A549 (cell line): Measurements from ENCODE around the gene PILRA. TPM values are rescaled to one million over a fixed set of nuclear protein-coding genes. Genes with fewer than 3 reads are reported as not detected.

ENCODE experiments used
- ATAC-seq, 2 experiments: fragments of 200-7000 bp in 1 of 2; fragments of >200 bp in 1 of 2; cut with Nextera tagmentation in 1 of 2; cut with Tn5 transposase in 1 of 2; 3 replicates each; pipeline versions ENCODE4 v1.8.0 to v1.9.1; 2018 to 2020; ENCODE audit warnings: mild to moderate bottlenecking in 1 of 2, moderate library complexity in 1 of 2
- CTCF ChIA-PET: fragments of 300-600 bp; sonication (Branson Sonifier 250); formaldehyde crosslinking; extraction: SDS; loops from one replicate; lab custom pipeline; 2021; ENCODE audit warnings: antibody characterized with exemption, inconsistent platforms; lab: Yijun Ruan, JAX
- POLR2A ChIA-PET: fragments of 350-600 bp; formaldehyde crosslinking; extraction: SDS; loops from one replicate; lab custom pipeline; 2021; ENCODE audit warnings: antibody characterized with exemption, inconsistent platforms; lab: Yijun Ruan, JAX
- DNase-seq, 2 experiments: peaks; one replicate each; pipeline versions ENCODE4 v3.0.0 to v3.0.0-alpha.2; 2011 to 2016; ENCODE audit warnings: low read depth in 1 of 2, low spot score in 1 of 2
- FAIRE-seq: peaks from 2 replicates; lab custom pipeline; 2011; peaks lifted over from hg19 to GRCh38; lab: Jason Lieb, UNC
- H3K27ac ChIP-seq, 2 experiments: fragments of >200 bp; sonication (Bioruptor Twin); formaldehyde crosslinking; 3 replicates each; pipeline ENCODE4 v1.5.1; 2016 to 2017
- H3K4me1 ChIP-seq: fragments of >200 bp; sonication (Bioruptor Twin); formaldehyde crosslinking; 3 replicates; pipeline ENCODE4 v1.6.1; 2016
- H3K4me2 ChIP-seq: fragments of >200 bp; sonication (Bioruptor Twin); formaldehyde crosslinking; 3 replicates; pipeline ENCODE4 v1.6.1; 2016
- H3K4me3 ChIP-seq: fragments of >200 bp; sonication (Bioruptor Twin); formaldehyde crosslinking; 3 replicates; pipeline ENCODE4 v1.5.1; 2016
- H3K9me3 ChIP-seq: fragments of >200 bp; sonication (Bioruptor Twin); formaldehyde crosslinking; 3 replicates; pipeline ENCODE4 v1.6.1; 2016
- BCL3 ChIP-seq: fragments of >200 bp; sonication (Bioruptor Twin); formaldehyde crosslinking; IDR thresholded peaks from 3 replicates; pipeline ENCODE4 v1.6.1; 2016
- CBX2 ChIP-seq: fragments of 200-600 bp; sonication (generic); IDR thresholded peaks from 2 replicates; pipeline ENCODE4 v1.6.1; 2016; ENCODE audit warnings: low read depth, mild to moderate bottlenecking, borderline replicate concordance
- CEBPB ChIP-seq, 2 experiments: fragments of >200 bp in 1 of 2; sonication (Bioruptor Twin) in 1 of 2; formaldehyde crosslinking in 1 of 2; IDR thresholded peaks; 2 replicates each; pipeline ENCODE4 v1.6.1; 2012 to 2016
- CHD2 ChIP-seq: fragments of 150-350 bp; IDR thresholded peaks from 2 replicates; pipeline ENCODE4 v1.6.1; 2014; ENCODE audit warnings: low read length; ENCODE audit not compliant: partially characterized antibody
- CHD4 ChIP-seq: fragments of 200-600 bp; sonication (generic); IDR thresholded peaks from 2 replicates; pipeline ENCODE4 v1.6.1; 2016; ENCODE audit warnings: antibody characterized with exemption, mild to moderate bottlenecking, borderline replicate concordance
- EHMT2 ChIP-seq: fragments of 200-600 bp; sonication (generic); IDR thresholded peaks from 2 replicates; pipeline ENCODE4 v1.6.1; 2016; ENCODE audit warnings: antibody characterized with exemption, low read depth, mild to moderate bottlenecking, moderate library complexity
- ELK1 ChIP-seq: fragments of 150-350 bp; IDR thresholded peaks from 2 replicates; pipeline ENCODE4 v1.6.1; 2014; ENCODE audit warnings: low read depth, mild to moderate bottlenecking, low read length
- EP300 ChIP-seq, 2 experiments: fragments of >200 bp; sonication (Bioruptor Twin); formaldehyde crosslinking; IDR thresholded peaks; 2 replicates in 1 of 2; 3 replicates in 1 of 2; pipeline ENCODE4 v1.6.1; 2016 to 2017
- ESRRA ChIP-seq: fragments of 150-350 bp; IDR thresholded peaks from 2 replicates; pipeline ENCODE4 v1.6.1; 2014; ENCODE audit warnings: mild to moderate bottlenecking, low read length, borderline replicate concordance
- GATA3 ChIP-seq: IDR thresholded peaks from 2 replicates; pipeline ENCODE4 v1.6.1; 2012; ENCODE audit warnings: borderline replicate concordance
- HDAC2 ChIP-seq: fragments of 200-600 bp; sonication (generic); IDR thresholded peaks from 2 replicates; pipeline ENCODE4 v1.6.1; 2016
- HEYL ChIP-seq: fragments of 250-450 bp; sonication (Bioruptor Pico); IDR thresholded peaks from 2 replicates; pipeline ENCODE4 v1.8.0; 2021; ENCODE audit warnings: mild to moderate bottlenecking, moderate library complexity
- HOXA7 ChIP-seq: fragments of 250-450 bp; sonication (Bioruptor Pico); IDR thresholded peaks from 2 replicates; pipeline ENCODE4 v1.5.0; 2020; ENCODE audit warnings: mild to moderate bottlenecking, moderate library complexity
- HOXB5 ChIP-seq: fragments of 250-450 bp; sonication (Bioruptor Pico); IDR thresholded peaks from 2 replicates; pipeline ENCODE4 v1.5.0; 2020; ENCODE audit warnings: mild to moderate bottlenecking, moderate library complexity
- JUN ChIP-seq, 2 experiments: fragments of >200 bp; sonication (Bioruptor Twin); formaldehyde crosslinking; IDR thresholded peaks; 2 replicates in 1 of 2; 3 replicates in 1 of 2; pipeline ENCODE4 v1.6.1; 2016 to 2017
- JUNB ChIP-seq: fragments of >200 bp; sonication (Bioruptor Twin); formaldehyde crosslinking; IDR thresholded peaks from 2 replicates; pipeline ENCODE4 v1.6.1; 2016
- KDM1A ChIP-seq: fragments of 200-600 bp; sonication (generic); IDR thresholded peaks from 2 replicates; pipeline ENCODE4 v1.6.1; 2016; ENCODE audit warnings: low read depth, mild to moderate bottlenecking
- NFE2L2 ChIP-seq: fragments of 150-350 bp; conservative IDR thresholded peaks from 2 replicates; pipeline ENCODE4 v1.6.1; 2014; ENCODE audit warnings: low read length
- NR3C1 ChIP-seq: fragments of >200 bp; sonication (Bioruptor Twin); formaldehyde crosslinking; IDR thresholded peaks from 3 replicates; pipeline ENCODE4 v1.6.1; 2017
- PBX3 ChIP-seq: IDR thresholded peaks from 2 replicates; pipeline ENCODE4 v1.6.1; 2012
- PHF8 ChIP-seq: fragments of 200-600 bp; sonication (generic); IDR thresholded peaks from 2 replicates; pipeline ENCODE4 v1.6.1; 2016; ENCODE audit warnings: low read depth, mild to moderate bottlenecking, antibody characterized with exemption, moderate library complexity, borderline replicate concordance
- POLR2A ChIP-seq: IDR thresholded peaks from 2 replicates; pipeline ENCODE4 v1.6.1; 2012; ENCODE audit warnings: mild to moderate bottlenecking, low read length
- POLR2AphosphoS2 ChIP-seq: conservative IDR thresholded peaks from 2 replicates; pipeline ENCODE4 v1.6.1; 2012; ENCODE audit warnings: low read length, improper control_type of control experiment, inconsistent platforms
- RAD21 ChIP-seq, 2 experiments: fragments of >200 bp in 1 of 2; sonication (Bioruptor Twin) in 1 of 2; formaldehyde crosslinking in 1 of 2; IDR thresholded peaks in 1 of 2; conservative IDR thresholded peaks in 1 of 2; 2 replicates in 1 of 2; 3 replicates in 1 of 2; pipeline ENCODE4 v1.6.1; 2012 to 2018; ENCODE audit warnings: inconsistent platforms in 1 of 2
- REST ChIP-seq: fragments of 200-600 bp; sonication (generic); IDR thresholded peaks from 2 replicates; pipeline ENCODE4 v1.6.1; 2016; ENCODE audit warnings: antibody characterized with exemption, mild to moderate bottlenecking, moderate library complexity
- RFX5 ChIP-seq: fragments of 450-650 bp; IDR thresholded peaks from 2 replicates; pipeline ENCODE4 v1.7.1; 2014; ENCODE audit warnings: antibody characterized with exemption, mild to moderate bottlenecking, moderate library complexity
- RNF2 ChIP-seq: fragments of 200-600 bp; sonication (generic); IDR thresholded peaks from 2 replicates; pipeline ENCODE4 v1.6.1; 2016; ENCODE audit warnings: low read depth, mild to moderate bottlenecking, antibody characterized with exemption, moderate library complexity, borderline replicate concordance
- SMC3 ChIP-seq: fragments of >200 bp; sonication (Bioruptor Twin); formaldehyde crosslinking; IDR thresholded peaks from 3 replicates; pipeline ENCODE4 v1.6.1; 2018; ENCODE audit warnings: inconsistent platforms
- TP53 ChIP-seq: fragments of 250-450 bp; sonication (Bioruptor Pico); IDR thresholded peaks from 2 replicates; pipeline ENCODE4 v1.5.0; 2021; ENCODE audit warnings: mild to moderate bottlenecking, moderate library complexity
- ZSCAN20 ChIP-seq: fragments of 250-450 bp; sonication (Bioruptor Pico); IDR thresholded peaks from 2 replicates; pipeline ENCODE4 v1.8.0; 2022; ENCODE audit warnings: mild to moderate bottlenecking, moderate library complexity
- WGBS: methylation state at CpG from one replicate; pipeline ENCODE4 v1.1.6; 2017; ENCODE audit errors: missing lambda C conversion rate; 5-methylcytosine and 5-hydroxymethylcytosine counted together
- polyA plus RNA-seq, 4 experiments: library from polyadenylated mRNA; depleted of rRNA in 3 of 4; stranded (reverse); fragments of >200 nt; fragmentation: RNase III in 1 of 4; extraction: RNeasy Plus Mini Kit Qiagen cat#74134 plus additional on column Dnase treatment in 1 of 4; gene quantifications; 2 replicates in 3 of 4; 3 replicates in 1 of 4; pipeline ENCODE4 v1.2.3, GENCODE V29; 2011 to 2017
- TF ChIP-seq, protein P1 (sequence below): IDR thresholded peaks from 2 replicates; pipeline ENCODE4 v1.6.1; 2012; ENCODE audit warnings: low read depth, borderline replicate concordance
- TF ChIP-seq, protein P2 (sequence below): fragments of 250-450 bp; sonication (Bioruptor Pico); IDR thresholded peaks from 2 replicates; pipeline ENCODE4 v1.5.0; 2020; ENCODE audit warnings: low read depth, mild to moderate bottlenecking, moderate library complexity

The PILRA gene
- polyA plus RNA-seq, 2 of the 4 experiments (the other 2 are of a cell fraction) = 3.3 to 3.4 TPM

- H3K27ac ChIP-seq = no peak overlapping the region
- H3K9me3 ChIP-seq = no peaks in the 10 kb centered on the region
- 73% methylated on average over 4 of the region's 4 CpGs for WGBS
- CTCF ChIA-PET = interaction anchor here (1.5 kb wide), 1 partner anchor 38 kb away, joined by 7 read pairs; no protein-coding TSS in a partner anchor
- H3K4me2 ChIP-seq = no peak overlapping the region
- TF ChIP-seq ELK1 (no peak), RAD21 (conservative IDR thresholded peaks at IDR 0.05 in 1 of 2, IDR thresholded peaks at IDR 0.05 in 1 of 2) (no peak), HOXB5 (CRISPR knock-in tag) (no peak), RFX5 (no peak), HDAC2 (no peak), REST (no peak), JUN (IDR thresholded peaks at IDR 0.05) (no peak), PHF8 (no peak), SMC3 (no peak), POLR2A (no peak), HOXA7 (CRISPR knock-in tag) (no peak), CEBPB (IDR thresholded peaks at IDR 0.05) (no peak), GATA3 (no peak), KDM1A (no peak), PBX3 (no peak), HEYL (no peak), NFE2L2 (no peak), EP300 (IDR thresholded peaks at IDR 0.05) (no peak), ESRRA (no peak), POLR2AphosphoS2 (no peak)
- FAIRE-seq (no peak), ATAC-seq (no peak), DNase-seq (no peak)
- peaks cover 7% of the 10 kb centered on the region; the same call in 2 of the 3 replicates for H3K4me1 ChIP-seq
- POLR2A ChIA-PET = interaction anchor here (0.7 kb wide), 1 partner anchor 159 kb away, joined by 3 read pairs; no protein-coding TSS in a partner anchor
- H3K4me3 ChIP-seq = no peak overlapping the region
Measured at GRCh38 chr7:100370303-100370702, 3.0 kb upstream of the PILRA start.

DNA sequence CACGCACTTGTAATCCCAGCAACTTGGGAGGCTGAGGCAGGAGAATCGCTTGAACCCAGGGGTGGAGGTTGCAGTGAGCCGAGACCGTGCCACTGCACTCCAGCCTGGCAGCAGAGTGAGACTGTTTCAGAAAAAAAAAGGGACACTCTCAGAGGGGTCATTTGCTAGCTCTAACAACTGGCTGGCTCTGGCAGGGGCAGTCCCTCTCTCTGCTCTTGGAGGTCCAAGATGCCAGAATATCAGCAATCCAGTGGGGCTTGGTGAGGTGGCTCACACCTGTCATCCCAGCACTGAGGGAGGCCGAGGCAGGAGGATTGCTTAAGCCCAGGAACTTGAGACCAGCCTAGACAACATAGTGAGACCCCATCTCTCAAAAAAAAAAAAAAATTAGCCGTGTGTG lies 2.5 kb upstream of the PILRA start:
- no peak for FAIRE-seq
- 89% methylated on average over 6 of the region's 6 CpGs for WGBS
- no peaks in the 10 kb centered on the region for H3K9me3 ChIP-seq
- H3K4me2 ChIP-seq = no peak overlapping the region
- DNase-seq = no peak
- ChIA-PET CTCF (no interaction called here), POLR2A (interaction anchor here (0.7 kb wide), 1 partner anchor 160 kb away, joined by 3 read pairs; no protein-coding TSS in a partner anchor)
- peaks cover 7% of the 10 kb centered on the region; the same call in 2 of the 3 replicates for H3K4me1 ChIP-seq
- H3K27ac ChIP-seq = no peak overlapping the region
- ATAC-seq = no peak
- H3K4me3 ChIP-seq = no peak overlapping the region
- TF ChIP-seq CEBPB (IDR thresholded peaks at IDR 0.05) = no peak
- TF ChIP-seq CBX2 = no peak
- no peak for TF ChIP-seq EP300 (IDR thresholded peaks at IDR 0.05)
- no peak for TF ChIP-seq EHMT2
- TF ChIP-seq JUNB = no peak
- no peak for TF ChIP-seq ZSCAN20 (CRISPR knock-in tag)
- TF ChIP-seq RNF2 = no peak
- TF ChIP-seq BCL3 = no peak
- TF ChIP-seq, protein P1, sequence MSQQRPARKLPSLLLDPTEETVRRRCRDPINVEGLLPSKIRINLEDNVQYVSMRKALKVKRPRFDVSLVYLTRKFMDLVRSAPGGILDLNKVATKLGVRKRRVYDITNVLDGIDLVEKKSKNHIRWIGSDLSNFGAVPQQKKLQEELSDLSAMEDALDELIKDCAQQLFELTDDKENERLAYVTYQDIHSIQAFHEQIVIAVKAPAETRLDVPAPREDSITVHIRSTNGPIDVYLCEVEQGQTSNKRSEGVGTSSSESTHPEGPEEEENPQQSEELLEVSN = no peak
- TF ChIP-seq JUN (IDR thresholded peaks at IDR 0.05) = no peak
- no peak for TF ChIP-seq HOXA7 (CRISPR knock-in tag)
- TF ChIP-seq CHD4 = no peak
- TF ChIP-seq RFX5 = no peak
- TF ChIP-seq TP53 (CRISPR knock-in tag) = no peak
- no peak for TF ChIP-seq POLR2AphosphoS2
- no peak for TF ChIP-seq CHD2
- TF ChIP-seq, protein P2, sequence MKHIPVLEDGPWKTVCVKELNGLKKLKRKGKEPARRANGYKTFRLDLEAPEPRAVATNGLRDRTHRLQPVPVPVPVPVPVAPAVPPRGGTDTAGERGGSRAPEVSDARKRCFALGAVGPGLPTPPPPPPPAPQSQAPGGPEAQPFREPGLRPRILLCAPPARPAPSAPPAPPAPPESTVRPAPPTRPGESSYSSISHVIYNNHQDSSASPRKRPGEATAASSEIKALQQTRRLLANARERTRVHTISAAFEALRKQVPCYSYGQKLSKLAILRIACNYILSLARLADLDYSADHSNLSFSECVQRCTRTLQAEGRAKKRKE (CRISPR knock-in tag) = no peak
- TF ChIP-seq NR3C1 = no peak
